Hematopoietic multipotent progenitor cell treated with erythropoietin and hydrocortisone succinate and interleukin-3 and kit ligand, for 15 days (in vitro differentiated cells): ENCODE measurements around the gene PDLIM5.
A peak's percentile ranks its signal among the peaks of the same experiment; 100 is the strongest.

ENCODE experiments used
- DNase-seq: peaks from one replicate; pipeline ENCODE4 v3.0.0-alpha.2; 2015; ENCODE audit warnings: low spot score

Gene PDLIM5

DNA sequence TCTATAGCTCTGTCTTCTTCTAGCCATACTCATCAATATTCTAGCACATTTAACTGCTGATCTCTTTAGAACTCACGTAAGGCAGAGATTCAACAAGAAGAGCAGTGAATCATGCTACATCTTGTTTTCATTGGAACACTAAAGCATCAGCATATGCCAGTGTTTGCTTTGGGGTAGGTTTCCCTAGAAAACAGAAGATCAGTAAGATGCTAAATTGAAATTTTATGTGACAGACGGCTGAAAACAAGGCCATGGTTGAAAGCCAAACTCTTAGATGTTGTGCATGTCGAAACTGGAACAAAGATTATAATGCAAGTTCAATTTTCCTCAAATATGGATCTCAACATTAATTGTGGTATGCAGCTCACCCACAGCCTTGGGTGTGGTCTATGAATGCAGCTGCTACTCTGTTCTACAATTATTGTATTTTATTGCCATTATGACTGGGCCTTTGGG is 107.6 kb downstream of the PDLIM5 start:
- no peak for DNase-seq

DNA sequence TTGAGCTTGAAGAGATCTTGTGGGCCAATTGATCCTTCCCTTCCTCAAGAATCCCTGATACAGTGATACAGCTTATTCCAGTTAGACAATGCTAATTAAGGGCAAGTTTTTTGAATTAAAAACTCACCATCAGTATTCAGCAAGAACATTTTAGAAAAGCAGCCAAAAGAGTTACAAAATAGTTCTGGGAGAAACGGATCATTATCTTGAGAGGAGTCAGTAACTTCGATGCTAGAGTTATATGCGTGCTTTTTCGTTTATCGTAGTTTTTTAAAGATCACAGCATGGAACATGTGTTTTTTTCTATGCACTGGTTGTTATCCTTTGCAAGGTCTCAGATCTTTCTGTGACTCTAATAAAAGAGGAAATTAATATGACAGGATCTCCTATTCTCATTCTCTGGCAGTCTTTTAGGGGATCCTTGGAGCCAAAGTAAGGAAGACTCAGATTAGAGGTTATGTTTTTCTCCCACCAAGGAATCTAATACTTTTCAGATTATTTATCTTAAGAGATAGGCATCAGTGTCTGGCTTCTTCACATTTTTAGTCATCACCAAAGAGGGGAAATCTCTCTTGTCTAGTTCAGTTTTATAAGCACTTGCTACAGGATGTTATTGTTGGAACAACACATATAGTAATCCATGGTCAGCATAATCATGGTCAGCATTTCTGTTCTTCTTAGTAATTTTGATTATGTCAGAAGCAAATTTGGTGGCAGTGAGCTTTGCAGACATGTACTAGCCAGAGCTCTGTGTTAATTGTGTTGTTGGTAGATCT is 109.7 kb downstream of the PDLIM5 start:
- no peak for DNase-seq

DNA sequence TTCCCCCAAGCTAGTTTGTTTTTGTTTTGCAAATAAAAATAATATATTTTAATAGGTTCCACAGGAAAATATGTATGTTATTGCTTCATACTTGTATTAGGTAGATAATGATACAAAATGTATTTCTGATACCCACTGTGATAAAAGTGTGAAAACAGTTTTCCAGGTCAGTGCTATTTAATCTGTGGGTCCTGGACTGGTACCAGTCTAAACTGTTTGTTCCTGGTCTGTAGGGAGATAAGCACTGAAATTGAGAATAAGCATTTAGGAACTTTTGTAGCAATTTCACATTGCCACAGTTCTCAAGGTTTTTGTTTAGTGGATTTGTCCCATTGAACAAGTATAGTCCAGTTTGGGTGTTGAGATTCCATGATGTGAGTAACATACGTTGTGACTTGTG is 110.5 kb downstream of the PDLIM5 start:
- DNase-seq, result no peak

DNA sequence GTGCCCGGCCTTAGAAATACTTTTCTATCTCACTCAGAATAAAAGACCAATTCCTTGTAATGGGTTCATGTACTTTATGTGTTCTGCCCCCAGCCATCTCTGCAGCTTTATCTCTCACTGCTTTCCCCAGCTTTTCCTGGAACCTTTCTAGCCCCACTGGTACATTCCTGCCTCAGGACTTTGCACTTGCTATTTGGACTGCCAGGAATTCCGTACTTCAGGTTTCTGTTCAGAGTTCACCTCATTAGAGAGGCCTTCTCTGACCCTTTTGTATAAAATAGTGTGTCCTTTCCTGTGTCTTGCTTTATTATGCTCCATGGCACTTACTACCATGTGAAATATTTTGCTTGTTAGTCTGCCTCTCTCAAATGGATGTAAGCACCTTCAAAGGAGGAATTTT is 112.5 kb downstream of the PDLIM5 start:
- DNase-seq, result no peak

DNA sequence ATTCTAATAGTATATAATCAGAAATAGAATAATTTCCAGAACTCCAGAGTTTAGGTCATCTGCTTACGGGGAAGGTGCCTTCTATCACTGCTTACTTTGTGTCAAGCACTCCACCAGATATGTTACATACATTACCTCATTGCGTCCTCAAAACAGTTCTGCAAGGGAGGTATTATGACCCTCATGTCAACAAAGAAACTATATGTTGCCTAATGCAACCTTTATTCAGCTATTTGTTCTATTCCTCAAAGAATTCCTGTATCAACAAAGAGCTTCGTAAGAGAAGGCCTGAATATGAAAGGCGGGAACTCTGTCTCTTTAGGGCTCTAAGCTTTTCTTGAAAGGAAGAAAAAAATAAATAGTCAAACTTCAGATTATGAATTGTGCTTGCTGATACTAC is 114.7 kb downstream of the PDLIM5 start:
- no peak for DNase-seq

DNA sequence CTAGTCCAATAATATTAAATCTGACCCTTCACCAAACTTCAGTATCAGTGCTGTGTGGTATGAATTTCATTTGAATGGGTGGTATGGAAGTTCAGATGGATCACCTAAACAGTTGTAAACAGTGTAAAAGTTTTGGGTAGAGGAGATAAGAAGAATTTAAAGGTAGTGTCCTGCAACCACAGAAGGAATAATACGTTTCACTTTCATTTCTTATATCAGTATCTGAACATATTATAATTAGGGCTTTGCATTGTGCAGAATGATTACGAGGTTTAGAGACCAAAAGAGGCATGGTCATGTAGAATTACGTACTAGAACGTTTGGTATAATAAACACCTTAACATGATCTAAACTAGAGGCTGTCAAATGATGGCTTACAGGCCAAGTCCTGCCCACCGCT is 116.1 kb downstream of the PDLIM5 start:
- DNase-seq, result peak; percentile 9

DNA sequence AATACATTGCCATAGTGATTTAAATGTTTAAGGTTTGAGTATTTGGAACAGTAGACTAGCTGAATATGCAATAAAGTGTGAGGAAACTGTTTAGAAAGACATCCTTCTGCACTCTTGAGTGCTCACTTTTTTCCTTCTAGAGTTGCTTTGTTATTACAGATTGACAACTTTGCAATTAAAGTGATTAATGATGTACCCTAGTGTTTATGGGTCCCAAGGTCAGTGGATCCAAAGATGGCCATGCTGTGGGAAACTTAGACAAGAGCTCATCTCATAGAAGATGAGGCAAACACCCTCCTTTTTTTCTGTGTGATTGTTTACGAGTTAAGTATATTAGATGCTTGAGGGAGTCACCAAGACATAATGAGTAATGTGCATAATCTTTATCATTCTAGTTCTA is 118.8 kb downstream of the PDLIM5 start:
- no peak for DNase-seq

DNA sequence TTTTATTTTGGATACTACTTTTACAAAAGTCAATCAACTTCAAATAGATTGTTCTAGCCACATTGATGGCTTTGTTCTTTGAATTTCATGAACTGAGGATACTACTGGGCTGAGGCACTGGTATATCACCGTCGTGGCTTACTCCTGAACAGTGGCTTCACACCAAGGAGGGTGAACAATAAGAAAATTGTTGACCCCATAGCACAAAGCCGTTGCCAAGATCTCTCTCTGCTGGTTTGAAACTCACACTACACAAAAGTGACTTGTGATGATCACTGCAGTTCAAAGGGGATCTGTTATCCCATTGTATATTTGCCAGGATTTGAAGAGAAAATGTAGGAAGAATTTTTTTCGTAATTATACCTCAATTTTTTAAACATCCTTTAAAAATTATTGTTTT is 119.6 kb downstream of the PDLIM5 start:
- DNase-seq, result no peak

DNA sequence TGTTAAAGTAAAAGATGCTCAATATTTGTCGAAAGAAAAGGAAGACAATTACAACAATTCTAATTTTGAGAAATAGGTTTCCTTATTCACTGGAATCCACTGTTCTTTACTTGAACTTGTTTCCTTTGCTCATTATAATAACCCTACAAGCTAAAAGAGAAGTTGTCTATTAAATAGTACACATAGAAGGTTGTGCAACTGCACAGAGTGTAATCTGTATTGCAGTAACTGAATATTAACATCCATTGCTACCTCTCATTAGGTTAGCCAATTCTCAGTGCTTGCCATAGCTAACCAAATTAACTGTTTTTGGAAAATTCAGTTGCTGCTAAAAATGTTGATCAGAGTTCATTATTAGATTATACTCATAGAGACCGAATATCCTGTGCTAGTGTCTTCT is 120.0 kb downstream of the PDLIM5 start:
- no peak for DNase-seq

DNA sequence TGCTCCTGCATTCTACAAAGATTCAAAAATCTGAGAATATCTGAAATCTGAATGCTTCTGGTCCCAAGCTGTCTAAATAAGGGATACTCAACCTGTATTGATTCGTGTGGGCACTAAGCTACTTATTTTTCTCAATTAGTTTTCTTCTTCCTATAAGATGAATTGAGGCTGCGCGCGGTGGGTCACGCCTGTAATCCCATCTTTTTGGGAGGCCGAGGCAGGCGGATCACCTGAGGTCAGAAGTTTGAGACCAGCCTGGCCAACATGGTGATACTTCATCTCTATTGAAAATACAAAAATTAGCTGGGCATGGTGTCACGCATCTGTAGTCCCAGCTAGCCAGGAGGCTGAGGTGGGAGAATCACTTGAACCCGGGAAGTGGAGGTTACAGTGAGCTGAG is 122.3 kb downstream of the PDLIM5 start:
- DNase-seq, result no peak

DNA sequence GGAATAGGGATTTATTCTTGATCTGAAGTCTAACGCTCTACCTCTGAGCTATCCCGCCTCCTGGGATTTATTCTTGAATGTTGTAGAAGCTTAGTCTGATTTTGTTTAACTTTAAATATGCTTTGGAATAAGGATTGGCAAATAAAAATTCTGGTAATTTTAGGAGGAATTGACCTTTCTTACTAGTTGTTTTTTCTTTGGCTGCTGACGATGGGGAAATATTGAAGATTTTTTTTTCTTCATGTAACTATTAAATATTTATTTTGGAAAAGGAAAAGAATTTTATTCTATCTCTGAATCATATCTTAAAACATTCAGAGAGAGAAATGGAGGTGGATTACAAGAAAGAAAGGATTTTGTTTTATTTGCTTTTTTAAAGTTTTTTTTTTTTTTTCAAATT is 122.9 kb downstream of the PDLIM5 start:
- no peak for DNase-seq

DNA sequence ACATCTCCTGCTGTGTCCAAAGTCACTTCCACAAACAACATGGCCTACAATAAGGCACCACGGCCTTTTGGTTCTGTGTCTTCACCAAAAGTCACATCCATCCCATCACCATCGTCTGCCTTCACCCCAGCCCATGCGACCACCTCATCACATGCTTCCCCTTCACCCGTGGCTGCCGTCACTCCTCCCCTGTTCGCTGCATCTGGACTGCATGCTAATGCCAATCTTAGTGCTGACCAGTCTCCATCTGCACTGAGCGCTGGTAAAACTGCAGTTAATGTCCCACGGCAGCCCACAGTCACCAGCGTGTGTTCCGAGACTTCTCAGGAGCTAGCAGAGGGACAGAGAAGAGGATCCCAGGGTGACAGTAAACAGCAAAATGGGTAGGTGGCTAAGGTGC is 123.9 kb downstream of the PDLIM5 start:
- no peak for DNase-seq

DNA sequence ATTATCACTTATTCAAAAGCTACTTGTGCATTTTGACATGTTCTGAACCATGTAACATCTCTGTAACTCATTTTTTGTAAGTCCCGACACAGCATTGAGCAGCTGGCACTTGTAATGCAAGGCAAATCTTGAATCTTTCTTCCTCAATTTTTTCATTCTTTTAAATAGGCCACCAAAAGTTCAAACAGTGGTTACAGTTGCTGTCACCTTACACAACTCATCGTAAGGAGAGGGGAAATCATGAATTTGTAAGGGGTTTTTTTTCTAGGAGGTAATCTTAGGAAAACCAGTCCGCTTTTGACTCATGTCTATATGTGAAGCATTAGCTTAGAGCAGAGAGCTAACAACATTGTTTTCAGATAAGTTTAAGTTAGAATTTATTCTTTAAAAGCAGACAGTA is 124.5 kb downstream of the PDLIM5 start:
- no peak for DNase-seq

DNA sequence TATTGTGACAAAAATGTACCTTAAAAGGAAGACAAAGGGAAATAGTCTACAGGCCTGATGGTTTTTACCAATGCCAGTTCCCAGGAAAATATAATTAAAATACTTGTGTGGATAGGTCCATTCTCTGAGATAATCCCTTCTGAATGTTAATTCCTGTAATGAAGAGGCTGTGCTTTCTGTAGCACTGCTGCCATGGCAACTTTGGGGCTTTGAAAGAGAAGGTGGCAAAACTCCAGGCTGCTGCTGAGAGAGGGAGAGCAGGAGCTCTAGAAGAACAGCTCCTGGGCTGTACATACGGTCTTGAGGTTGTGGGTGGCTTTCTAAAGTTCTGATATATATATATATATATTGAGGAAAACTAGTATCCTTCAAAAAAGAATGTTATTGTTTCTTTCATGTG is 125.4 kb downstream of the PDLIM5 start:
- no peak for DNase-seq

DNA sequence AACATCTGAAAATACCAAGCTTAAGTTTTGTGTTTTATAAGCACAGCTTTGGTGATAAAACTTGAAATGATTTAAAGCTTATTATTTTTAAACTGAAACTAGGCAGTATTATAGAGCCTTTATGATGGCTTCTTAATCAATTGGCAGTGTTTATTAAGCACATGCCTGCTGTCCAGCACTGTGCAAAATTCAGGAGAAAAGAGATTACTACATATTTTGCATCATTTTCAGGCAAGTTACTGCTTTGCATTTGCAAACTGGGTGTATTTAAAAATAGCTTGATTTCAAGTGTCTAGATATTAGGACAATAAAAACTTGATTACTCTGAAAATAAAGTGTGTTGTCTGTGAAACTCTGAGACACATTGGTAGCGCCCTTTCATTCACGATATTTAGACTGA is 126.5 kb downstream of the PDLIM5 start:
- no peak for DNase-seq

DNA sequence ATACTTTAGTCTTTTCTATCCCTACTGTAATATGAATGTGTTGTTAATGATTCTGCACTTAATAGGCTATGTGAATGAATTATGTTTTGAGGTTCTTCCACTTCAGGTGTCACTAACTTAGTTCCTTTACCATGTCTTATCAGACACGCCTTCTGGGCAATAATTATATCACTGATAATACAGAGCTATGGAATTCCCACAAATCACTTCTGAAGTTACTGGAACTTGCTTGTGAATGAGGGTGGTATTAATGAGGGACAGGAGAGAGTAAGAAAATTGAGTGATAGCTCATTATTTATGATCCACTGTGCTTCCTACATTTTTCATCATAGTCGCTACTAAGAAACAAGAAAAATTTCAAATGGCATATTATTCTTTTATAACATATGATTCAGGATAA is 130.0 kb downstream of the PDLIM5 start:
- DNase-seq, result no peak

DNA sequence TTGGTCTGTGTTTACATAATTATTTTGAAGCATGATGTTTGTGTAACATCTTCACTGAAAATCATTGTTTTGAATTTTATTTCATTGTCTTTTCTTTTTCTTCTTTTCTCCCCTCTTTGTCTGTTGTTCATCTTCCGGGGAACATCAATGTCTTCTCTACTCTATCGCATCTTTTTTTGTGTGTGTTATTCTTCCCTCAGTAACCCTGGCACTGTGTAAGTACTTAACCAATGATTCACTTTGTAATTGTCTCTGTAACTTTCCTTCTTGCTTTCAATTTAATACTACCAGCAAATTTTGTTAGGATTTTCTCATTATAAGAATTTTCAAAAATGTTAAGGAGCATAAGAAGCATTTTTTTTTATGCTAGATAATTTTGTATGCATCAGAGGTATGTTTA is 130.8 kb downstream of the PDLIM5 start:
- DNase-seq, result no peak

DNA sequence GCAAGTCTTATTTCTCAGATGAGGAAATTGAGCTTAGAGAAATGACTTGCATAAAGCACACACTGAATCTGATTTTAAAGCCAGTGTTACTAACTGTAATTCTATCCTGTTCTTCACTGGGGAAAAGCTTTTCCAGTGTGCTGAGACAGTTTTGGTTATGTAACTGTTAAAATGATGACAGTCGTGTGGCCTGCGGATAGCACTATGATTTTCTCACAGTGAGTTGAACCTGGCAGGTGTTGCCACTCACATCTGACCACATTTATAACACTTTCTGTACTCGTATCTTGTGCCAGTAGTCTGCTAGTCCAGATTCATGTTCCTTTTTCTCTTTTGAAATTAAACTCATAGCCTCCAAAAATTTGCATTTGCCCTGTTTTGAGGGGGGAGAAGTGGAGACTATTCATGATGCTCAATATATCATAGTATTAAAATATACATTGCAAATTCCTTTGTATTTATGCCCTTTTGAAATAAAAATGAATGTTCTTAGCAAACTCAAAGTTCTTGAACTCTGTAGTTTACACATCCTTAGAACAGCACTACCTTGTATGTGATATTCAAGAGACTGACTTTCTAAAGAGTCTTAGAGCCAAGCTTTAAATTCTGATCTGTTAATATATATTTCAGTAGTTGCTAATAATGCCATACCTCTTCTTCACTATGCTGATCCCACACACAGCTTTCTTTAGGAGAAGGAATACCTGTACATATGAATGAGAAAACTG is 132.3 kb downstream of the PDLIM5 start:
- no peak for DNase-seq

DNA sequence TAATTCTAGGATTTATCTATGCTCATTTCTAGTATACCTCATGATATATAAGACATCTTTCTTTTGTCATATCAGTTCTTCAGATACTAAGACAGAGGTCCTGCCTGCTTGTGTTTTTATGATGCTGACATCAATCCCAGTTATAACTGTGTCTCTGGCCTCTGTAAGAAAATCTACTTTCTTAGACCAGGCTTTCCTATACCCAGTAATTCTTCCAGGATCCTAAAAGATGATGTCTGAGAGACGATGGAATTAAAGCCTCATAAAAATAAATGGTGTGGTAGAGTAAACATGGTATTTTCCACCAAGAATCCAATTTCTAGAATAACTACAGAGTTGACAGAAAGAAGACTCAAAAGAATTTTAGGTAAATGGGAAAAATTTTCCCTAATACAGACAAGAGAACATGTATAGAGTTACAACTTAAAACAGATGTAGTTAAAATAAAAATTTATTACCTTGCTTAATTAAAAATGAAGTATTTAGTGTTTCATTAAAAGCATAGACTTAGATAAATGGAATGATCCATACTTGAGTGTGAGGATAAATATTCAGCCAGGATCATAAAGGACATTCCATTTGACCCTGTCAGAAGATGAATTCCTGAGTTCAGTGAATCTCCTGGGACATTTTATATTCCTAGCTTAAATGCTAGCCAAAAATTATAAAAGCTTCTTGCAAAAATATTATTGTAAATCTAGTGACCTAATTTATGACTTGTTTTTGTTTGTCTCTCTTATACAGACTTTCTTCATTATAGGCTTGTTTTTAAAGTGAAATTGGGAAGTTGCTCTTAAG is 137.4 kb downstream of the PDLIM5 start:
- no peak for DNase-seq

DNA sequence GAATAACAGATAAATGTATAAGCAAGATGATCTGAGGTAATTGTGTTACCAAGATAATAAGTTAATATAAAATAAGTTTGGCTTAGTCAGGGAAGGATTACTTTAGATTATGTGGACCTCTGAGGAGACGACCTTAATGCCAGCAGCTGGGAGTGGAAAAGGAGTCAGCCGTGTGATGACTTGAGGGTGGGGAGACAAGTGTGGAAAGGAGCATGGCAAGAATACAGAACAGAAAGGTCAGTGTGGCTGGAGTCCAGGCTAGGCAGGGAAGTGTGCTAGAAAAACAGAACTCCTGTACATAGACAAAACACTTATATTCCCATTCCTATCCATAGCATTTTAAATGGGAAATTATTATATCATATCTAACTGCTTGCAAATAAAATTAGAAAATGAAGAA is 138.8 kb downstream of the PDLIM5 start:
- no peak for DNase-seq

DNA sequence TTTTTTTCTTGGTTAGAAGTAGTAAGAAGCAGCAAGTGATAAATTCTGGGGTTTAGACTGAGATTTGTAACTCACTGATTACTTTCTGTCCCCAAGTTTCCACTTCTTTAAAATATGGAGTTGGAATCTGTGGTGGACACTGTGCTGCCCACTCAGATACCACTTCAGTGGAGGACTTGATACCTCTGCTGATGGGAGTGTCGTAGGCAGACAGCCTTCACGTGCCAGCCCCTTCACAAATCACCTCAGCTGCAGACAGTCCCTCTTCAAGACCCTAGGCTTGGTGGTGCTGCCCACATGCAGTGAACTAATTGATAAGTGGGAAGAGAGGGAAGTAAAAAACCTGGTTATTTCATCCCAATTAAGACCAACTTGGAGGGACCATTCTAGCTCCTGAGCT is 139.5 kb downstream of the PDLIM5 start:
- no peak for DNase-seq

DNA sequence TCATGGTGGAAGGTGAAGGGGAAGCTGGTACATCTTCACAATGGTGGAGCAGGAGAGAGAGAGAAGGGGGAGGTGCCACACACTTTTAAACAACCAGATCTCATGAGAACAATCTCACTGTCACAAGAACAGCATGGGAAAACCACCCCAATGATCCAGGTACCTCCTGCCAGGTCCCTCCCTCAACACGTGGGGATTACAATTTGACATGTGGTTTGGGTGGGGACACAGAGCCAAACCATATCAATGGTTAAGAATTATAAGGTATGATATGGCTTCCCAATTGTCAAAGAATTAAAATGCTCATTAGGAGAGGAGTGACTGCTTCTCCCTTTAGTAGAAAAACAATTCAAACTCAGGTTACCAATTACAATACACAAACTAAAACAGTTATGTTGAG is 143.3 kb downstream of the PDLIM5 start:
- no peak for DNase-seq

DNA sequence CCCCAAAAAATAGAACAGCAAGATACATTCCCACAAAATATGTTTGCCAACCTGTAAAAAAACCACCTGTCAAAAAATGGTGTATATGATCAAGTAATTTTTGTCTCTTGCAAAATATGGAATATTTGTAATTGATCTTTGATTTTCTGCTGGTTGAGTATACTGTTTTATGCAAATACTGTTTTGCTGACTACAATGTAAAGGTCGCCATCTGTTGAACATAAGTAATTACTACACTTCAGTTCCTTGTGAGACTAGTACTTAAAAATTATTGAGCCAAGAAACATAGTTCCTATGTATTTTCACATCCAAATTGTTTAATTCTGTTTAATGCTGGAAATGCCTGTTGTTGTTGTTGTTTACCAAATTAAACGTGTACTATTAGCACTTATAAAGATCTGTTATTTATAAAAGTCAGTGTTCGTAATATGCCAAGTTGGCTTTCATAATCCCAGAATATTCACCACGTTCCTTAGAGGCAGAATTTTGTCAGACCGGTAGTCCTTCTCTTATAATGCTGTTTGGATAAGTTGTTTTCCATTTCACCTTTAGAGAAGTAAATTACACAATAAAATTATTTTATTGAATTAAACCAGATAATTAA is 144.2 kb downstream of the PDLIM5 start:
- DNase-seq, result peak; percentile 49
